ENCODE results near the gene PIGB.
A peak's percentile ranks its signal among the peaks of the same experiment; 100 is the strongest.
"Not testable (repeated sequence)": the region's sequence is repeated elsewhere in the genome, so short reads cannot be mapped to it uniquely, and the experiment has no call there.

Gene PIGB

GRCh38 chr15:55318588-55319494, at the start of gene PIGB, which contains the start of gene PIGBOS1:
Gene PIGB (plus strand): TSS chr15:55319222. CDS start chr15:55319251, 29 bp downstream.
Gene PIGBOS1 (minus strand): TSS chr15:55319123. CDS start chr15:55317792, 1,331 bp downstream.
- peak; percentile 90 for DNase-seq

DNA sequence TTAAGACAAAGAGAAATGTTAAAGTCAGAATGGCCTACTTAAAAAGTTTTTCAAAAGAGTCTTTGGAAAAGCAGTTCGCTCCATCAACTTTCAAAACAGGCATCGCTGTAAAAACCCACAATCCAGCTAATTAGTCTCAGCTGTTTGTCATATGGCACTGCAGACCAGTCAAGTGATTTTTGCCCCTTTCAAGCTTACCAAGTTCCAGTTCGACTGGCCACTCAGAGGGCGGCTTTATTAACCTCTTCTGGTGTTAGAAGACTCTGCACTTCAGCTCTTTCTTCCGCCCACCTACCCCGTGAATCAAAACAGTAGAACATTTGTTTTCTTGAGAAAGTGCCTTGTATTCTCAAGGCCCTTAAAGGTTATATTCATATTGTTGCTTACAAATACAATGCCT, 48.7 kb upstream of the PIGB start:
- DNase-seq, result no peak

DNA sequence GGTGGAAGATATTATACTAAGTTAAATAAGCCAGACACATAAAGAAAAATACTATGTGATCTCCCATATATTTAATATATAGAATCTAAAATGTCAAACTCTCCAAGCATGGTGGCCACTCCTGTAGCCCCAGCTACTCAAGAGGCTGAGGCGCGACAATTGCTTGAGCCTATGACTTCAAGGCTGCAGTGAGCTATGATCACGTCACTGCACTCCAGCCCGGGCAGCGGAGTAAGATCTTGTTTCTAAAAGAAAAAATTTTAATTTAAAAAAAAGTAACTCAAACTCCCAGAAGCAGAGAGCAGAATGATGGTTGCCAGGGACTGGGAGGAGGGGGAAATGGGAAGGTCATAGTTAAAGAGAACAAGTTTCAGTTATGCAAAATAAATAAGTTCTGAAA, 42.7 kb upstream of the PIGB start:
- DNase-seq, result no peak

GRCh38 chr15:55277116-55277564, 41.9 kb upstream of the PIGB start:
- peak; percentile 43 for DNase-seq

GRCh38 chr15:55277715-55278114, 41.3 kb upstream of the PIGB start:
- DNase-seq, result no peak

DNA sequence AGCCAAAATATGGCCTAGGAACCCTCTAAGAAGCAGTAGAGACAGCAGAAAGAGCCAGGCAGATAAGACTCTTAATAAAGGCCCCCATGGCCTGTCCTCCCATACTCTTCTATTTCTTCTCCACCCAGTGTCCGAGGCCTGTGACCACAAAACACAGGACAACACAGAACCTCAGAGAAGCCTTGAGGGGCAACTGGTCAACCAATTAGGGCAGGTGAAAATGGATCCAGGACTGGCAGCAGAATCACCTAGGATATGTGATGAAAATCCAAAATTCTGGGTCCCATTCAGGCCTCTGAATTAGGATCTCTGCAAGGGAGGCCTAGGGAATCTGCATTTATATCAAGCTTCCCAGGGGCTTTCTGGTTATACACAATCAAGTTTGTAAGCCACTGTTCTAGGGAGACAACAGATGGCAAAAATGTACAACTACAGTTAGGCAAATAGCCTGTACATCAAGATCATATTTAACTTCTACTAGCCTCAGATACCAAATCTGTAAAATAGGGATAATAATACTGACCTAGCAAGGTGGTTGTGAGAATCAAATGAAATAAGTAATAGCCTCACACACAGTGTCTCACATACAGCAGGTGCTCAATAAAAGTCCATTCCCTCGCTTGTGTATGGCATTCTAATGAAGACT, 39.8 kb upstream of the PIGB start:
- no peak for DNase-seq

DNA sequence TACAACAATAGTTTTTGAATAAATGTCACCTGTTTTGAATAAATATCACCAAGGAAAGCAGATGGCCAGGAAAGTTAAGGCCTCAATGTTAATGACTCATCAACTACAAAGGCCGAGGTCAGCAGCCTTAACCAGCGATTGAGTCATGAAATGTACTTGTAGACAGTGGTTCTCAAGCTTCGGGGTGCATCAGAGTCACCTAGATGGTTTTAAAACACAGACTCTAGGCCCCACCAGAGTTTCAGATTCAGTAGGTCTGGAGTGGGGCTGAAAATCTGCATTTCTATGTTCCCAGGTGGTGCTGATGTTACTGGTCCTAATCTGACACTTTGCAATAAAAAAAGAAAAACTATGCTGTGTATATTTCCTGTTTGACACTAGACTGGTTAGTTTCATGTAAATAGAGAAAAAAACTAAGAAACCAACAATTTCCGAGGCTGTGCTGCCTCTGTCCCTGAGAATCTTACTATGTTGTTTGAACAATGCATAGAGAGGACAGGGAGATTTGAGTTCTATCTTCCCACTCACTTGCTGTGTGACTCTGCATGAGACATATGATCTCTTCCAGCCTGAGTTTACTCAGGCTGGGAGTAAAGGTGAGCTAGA, 39.2 kb upstream of the PIGB start:
- peak; percentile 80 for DNase-seq

DNA sequence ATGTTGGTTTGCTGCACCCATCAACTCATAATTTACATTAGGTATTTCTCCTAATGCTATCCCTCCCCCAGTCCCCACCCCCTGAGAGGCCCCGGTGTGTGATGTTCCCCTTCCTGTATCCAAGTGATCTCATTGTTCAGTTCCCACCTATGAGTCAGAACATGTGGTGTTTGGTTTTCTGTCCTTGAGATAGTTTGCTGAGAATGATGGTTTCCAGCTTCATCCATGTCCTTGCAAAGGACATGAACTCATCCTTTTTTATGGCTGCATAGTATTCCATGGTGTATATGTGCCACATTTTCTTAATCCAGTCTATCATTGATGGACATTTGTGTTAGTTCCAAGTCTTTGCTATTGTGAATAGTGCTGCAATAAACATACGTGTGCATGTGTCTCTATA, 38.4 kb upstream of the PIGB start:
- peak; percentile 41 for DNase-seq

- DNase-seq, result peak; percentile 3
Observed at GRCh38 chr15:55281517-55282228, 37.3 kb upstream of the PIGB start.

- peak; percentile 79 for DNase-seq
Observed at GRCh38 chr15:55282284-55282833, 36.7 kb upstream of the PIGB start.

DNA sequence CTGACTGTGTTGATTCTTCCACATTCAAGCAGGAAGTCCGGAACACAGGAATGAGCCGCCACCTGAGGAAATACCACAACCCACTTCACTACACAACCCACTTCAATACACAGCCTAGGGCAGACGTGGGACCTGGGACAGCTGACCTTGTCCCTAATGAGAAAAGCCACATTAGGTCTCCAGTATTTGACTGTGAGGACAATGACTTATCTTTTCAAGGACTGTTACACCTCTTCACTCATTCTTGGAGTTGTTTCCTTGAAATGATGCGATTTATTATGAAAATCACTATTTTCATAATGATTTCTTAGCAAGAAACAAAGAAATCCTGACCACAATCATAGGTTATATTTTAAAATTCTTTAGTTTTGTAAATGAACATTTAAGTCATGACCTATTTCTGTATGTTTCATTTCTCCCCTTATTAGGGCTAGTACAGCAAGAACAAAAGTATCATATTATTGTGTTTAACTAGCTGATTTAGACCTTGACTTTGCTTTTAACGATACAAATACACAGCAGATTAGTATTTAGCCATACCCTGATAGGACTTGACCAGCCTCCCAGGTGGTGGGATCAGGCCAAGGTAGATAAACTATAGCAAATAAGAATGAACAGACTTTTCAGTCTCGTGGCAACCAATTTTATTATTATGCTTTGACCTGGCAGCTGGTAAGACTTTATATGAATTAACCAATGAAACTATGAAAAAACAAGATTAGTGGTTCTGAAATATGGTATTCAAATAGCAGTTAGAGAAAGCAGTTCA, 35.5 kb upstream of the PIGB start:
- no peak for DNase-seq

- no peak for DNase-seq
Observed at GRCh38 chr15:55284426-55284825, 34.6 kb upstream of the PIGB start.

- not testable (repeated sequence) for DNase-seq
Observed at GRCh38 chr15:55286442-55287189, 32.4 kb upstream of the PIGB start.

DNA sequence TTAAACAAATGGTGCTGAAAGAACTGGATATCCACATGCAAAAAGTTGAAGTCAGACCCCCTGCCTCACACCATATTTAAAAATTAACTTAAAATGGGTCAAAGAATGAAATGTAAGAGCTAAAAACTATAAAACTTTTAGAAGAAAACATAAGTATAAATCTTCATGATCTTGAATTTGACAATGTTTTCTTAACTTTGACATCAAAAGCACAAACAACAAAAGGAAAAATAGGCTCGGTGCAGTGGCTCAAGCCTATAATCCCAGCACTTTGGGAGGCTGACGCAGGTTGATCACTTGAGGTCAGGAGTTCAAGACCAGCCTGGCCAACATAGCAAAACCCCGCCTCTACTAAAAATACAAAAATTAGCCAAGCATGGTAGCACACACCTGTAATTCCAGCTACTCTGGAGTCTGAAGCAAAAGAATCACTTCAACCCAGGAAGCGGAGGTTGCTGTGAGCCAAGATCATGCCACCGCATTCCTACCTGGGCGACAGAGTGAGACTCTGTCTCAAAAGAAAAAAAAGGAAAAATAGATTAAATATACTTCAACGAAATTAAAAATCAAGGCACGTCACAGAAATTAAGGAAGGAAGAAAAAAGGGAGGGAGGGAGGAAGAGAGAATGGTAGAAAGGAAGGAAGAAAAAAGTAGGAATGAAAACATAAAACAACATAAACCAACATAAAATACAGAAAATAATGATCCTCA, 30.9 kb upstream of the PIGB start:
- no peak for DNase-seq

DNA sequence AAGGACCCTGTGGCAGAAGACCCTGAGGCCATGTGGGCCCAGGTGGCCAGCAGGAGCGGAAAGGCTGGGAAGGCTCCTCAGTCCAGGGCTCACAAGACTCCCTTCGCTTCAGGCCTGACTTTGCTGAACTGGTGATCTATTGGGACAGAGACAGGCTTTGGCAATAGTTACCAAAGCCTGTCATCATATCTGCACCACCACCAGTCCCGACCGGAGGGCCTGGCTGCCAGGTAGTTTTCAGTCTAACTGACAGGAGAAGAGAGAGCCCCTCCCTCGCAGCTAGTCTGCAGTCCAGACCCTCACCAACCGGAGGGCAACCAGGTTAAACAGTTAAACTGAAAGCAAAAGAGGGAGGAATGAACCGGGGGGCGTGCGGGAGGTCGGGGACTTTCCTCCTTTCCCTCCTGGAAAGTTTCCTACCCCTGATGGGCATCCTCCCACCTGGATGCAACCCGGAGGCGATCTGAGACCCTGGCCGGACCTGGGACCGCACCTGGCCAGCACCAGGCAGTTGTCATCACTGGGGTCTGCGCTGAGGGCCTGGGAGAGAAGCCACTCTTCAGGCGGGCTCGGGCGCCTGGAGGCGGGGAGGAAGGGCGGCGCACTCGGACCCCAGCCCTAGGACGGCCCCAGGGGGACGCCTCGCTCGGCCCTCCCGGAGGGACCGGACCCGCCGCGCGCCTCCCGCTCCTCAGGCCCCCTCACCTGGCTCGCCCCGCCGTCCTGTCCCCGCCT, 29.8 kb upstream of the PIGB start:
- DNase-seq, result peak; percentile 30

DNA sequence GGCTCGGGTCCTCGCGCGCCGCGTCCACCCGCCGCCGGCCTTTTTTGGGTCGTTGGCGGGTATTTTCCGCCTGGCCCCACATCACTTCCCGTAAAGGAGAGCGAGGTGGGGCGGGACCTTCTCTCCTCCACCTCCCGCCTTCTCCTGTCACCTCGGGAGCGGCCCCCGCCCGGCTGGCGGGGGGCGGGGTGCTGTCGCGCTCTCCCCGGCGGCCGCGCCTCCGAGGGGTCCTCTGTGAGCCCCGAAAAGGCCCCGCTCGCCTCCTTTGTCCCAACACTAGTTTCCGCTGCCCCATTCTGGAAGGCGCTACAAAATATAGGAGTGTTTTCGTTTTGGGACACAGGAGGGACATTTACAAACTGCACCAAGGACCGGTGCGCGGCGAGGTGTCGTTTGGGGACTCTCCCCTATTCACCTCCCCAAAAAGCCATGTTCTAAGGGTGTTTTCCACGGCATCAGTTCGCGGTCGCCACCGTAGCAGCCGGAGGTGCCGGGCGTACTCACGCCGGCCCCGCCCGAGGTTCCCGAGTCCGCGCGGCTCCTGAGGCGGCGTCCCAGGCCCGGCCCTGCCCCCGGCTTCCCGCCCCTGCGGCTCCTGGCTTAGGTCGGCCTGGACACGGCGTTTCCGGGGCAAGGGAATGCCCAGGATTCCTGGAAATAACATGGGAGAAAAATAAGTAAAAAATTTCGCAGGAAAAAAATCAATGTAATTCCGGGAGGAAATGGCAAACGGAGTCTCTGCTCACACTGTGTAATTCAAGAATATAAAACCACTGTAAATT, 29.1 kb upstream of the PIGB start, which contains the start of gene RAB27A:
TSS of gene RAB27A (minus strand) at position 68 of the 782 bp plus-strand sequence. CDS start 54,879 bp downstream, outside the sequence.
- peak; percentile 71 for DNase-seq

DNA sequence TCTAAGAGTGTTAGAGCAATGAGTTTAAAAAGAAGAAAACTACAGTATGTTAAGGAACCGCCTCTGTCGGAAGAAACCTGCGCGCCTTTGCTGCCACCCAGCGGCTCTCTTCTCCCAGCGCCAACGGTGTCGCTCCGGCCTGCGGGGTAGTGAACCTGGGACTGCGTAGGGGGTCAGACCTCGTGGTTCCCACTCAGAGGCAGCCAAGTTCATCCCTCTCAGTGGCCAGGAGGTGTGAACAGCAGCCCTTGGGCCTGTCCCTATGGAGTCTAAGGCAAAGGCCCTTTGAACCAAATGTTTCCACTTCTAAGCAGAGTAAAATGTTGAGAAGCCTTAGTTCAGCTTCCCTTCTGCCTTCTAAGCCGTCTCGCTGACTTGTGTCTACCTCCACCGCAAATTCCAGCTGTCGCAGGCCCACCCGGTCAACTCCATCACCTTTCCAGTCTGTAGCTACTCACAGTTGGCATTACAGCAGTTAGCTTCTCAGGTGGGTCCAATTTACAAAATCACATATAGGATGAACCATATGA, 28.4 kb upstream of the PIGB start:
- peak; percentile 80 for DNase-seq

- no peak for DNase-seq
Observed at GRCh38 chr15:55297315-55297714, 21.7 kb upstream of the PIGB start.

Measured in fibroblast of skin of right biceps (primary cell).